GM12878 (cell line): ENCODE data around the gene AKAP11. TPM values are rescaled to one million over a fixed set of nuclear protein-coding genes. Genes with fewer than 3 reads are reported as not detected.

Experiments used
- ASH2L ChIP-seq: fragments of 300-600, 200-600 bp; sonication (generic); IDR thresholded peaks from 2 replicates; pipeline ENCODE4 v1.6.1; 2017; ENCODE audit warnings: low read depth, mild to moderate bottlenecking, borderline replicate concordance
- CBX5 ChIP-seq: sonication (generic); IDR thresholded peaks from 2 replicates; pipeline ENCODE4 v1.6.1; 2016; ENCODE audit warnings: low read depth, moderate library complexity, mild to moderate bottlenecking, inconsistent platforms
- CREB1 ChIP-seq: IDR thresholded peaks from 2 replicates; pipeline ENCODE4 v1.6.1; 2012; ENCODE audit warnings: low read depth, mild to moderate bottlenecking, inconsistent platforms
- NFYB ChIP-seq: IDR thresholded peaks from 2 replicates; pipeline ENCODE4 v1.6.1; 2011; ENCODE audit warnings: low read depth, mild to moderate bottlenecking, low read length, improper control_type of control experiment, moderate library complexity; ENCODE audit not compliant: insufficient read depth
- NRF1 ChIP-seq: conservative IDR thresholded peaks from 2 replicates; pipeline ENCODE4 v1.6.1; 2011; ENCODE audit warnings: mild to moderate bottlenecking, low read depth, low read length, improper control_type of control experiment
- SMAD5 ChIP-seq: IDR thresholded peaks from 2 replicates; pipeline ENCODE4 v1.6.1; 2016; ENCODE audit warnings: antibody characterized with exemption, low read depth
- polyA plus RNA-seq, 11 experiments: library from polyadenylated mRNA; depleted of rRNA in 4 of 11; unstranded in 6 of 11; stranded (reverse) in 5 of 11; fragments of >200 nt; fragmentation: Nextera tagmentation in 4 of 11; fragmentation: Illumina TruSeq in 1 of 11; extraction: Ambion mirVana in 4 of 11; extraction: Trizol in 1 of 11; gene quantifications; 1 replicate in 1 of 11; 2 replicates in 10 of 11; pipeline versions ENCODE4 v1.2.1 to v1.2.3, GENCODE V29; 2011 to 2016; ENCODE audit warnings: inconsistent platforms in 2 of 11, missing spikeins in 2 of 11, low read depth in 1 of 11
- total RNA-seq, 4 experiments: library from RNA; depleted of rRNA in 3 of 4; stranded (reverse); fragments of >200 nt in 3 of 4; fragmentation: Illumina TruSeq in 1 of 4; extraction: Trizol in 1 of 4; gene quantifications; 2 replicates each; pipeline versions ENCODE4 v1.2.1 to v1.2.3, GENCODE V29; 2013 to 2021
- TF ChIP-seq, protein P1 (sequence below): fragments of 450-650 bp; formaldehyde crosslinking; IDR thresholded peaks from 2 replicates; pipeline ENCODE4 v1.5.0; 2022; ENCODE audit warnings: mild to moderate bottlenecking, missing genetic modification characterization
- TF ChIP-seq, protein P2 (sequence below): IDR thresholded peaks from 2 replicates; pipeline ENCODE4 v1.6.1; 2012; ENCODE audit warnings: low read depth, low read length, improper control_type of control experiment
- TF ChIP-seq, protein P3 (sequence below): IDR thresholded peaks from 2 replicates; pipeline ENCODE4 v1.6.1; 2011; ENCODE audit warnings: borderline replicate concordance, low read depth, mild to moderate bottlenecking, moderate library complexity, low read length; ENCODE audit not compliant: insufficient read depth, poor library complexity, severe bottlenecking

AKAP11 gene
- total and polyA plus RNA-seq, 10 of the 15 experiments (the other 5 are each of a cell fraction or from before 2014, with no cell fraction given), result 4.8 to 36.8 (median 17.9) TPM

DNA sequence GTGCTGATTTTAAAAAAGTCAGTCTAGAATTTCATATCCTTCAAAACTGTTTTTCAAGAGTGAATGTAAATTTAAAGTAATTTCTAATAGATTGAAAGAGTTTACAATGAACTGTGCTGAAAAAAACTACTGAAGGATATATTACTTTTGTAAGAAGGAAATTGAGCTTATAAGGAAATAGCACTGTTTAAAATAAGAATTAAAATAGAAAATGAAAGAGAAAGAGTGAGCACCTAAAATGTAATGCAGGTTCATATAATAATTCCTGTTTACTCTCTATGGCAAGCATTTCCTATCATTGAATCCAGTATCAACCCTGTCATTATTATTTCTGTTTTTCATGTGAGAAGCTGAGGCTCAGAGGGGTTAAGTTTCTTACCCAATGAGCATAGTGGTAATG is 57.3 kb downstream of the AKAP11 start (continued):
- TF ChIP-seq, protein P1, sequence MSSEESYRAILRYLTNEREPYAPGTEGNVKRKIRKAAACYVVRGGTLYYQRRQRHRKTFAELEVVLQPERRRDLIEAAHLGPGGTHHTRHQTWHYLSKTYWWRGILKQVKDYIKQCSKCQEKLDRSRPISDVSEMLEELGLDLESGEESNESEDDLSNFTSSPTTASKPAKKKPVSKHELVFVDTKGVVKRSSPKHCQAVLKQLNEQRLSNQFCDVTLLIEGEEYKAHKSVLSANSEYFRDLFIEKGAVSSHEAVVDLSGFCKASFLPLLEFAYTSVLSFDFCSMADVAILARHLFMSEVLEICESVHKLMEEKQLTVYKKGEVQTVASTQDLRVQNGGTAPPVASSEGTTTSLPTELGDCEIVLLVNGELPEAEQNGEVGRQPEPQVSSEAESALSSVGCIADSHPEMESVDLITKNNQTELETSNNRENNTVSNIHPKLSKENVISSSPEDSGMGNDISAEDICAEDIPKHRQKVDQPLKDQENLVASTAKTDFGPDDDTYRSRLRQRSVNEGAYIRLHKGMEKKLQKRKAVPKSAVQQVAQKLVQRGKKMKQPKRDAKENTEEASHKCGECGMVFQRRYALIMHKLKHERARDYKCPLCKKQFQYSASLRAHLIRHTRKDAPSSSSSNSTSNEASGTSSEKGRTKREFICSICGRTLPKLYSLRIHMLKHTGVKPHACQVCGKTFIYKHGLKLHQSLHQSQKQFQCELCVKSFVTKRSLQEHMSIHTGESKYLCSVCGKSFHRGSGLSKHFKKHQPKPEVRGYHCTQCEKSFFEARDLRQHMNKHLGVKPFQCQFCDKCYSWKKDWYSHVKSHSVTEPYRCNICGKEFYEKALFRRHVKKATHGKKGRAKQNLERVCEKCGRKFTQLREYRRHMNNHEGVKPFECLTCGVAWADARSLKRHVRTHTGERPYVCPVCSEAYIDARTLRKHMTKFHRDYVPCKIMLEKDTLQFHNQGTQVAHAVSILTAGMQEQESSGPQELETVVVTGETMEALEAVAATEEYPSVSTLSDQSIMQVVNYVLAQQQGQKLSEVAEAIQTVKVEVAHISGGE (CRISPR knock-in tag), result no peak
- TF ChIP-seq, protein P2, sequence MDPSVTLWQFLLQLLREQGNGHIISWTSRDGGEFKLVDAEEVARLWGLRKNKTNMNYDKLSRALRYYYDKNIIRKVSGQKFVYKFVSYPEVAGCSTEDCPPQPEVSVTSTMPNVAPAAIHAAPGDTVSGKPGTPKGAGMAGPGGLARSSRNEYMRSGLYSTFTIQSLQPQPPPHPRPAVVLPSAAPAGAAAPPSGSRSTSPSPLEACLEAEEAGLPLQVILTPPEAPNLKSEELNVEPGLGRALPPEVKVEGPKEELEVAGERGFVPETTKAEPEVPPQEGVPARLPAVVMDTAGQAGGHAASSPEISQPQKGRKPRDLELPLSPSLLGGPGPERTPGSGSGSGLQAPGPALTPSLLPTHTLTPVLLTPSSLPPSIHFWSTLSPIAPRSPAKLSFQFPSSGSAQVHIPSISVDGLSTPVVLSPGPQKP, result no peak
- no peak for TF ChIP-seq SMAD5
- no peak for TF ChIP-seq NRF1
- no peak for TF ChIP-seq NFYB
- TF ChIP-seq, protein P3, sequence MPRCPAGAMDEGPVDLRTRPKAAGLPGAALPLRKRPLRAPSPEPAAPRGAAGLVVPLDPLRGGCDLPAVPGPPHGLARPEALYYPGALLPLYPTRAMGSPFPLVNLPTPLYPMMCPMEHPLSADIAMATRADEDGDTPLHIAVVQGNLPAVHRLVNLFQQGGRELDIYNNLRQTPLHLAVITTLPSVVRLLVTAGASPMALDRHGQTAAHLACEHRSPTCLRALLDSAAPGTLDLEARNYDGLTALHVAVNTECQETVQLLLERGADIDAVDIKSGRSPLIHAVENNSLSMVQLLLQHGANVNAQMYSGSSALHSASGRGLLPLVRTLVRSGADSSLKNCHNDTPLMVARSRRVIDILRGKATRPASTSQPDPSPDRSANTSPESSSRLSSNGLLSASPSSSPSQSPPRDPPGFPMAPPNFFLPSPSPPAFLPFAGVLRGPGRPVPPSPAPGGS, result no peak
- no peak for TF ChIP-seq CBX5
- no peak for TF ChIP-seq CREB1
- TF ChIP-seq ASH2L, result no peak
- TF ChIP-seq, all 136 proteins: peak for 0
